HG02588 (cell line): Measurements from ENCODE around the gene GFPT2.
A peak's percentile ranks its signal among the peaks of the same experiment; 100 is the strongest.

Source experiments
- ATAC-seq: cut with Tn5 transposase; IDR thresholded peaks from one replicate; pipeline ENCODE4 v1.9.1; 2021; ENCODE audit warnings: mild to moderate bottlenecking, moderate library complexity; ENCODE audit not compliant: unreplicated experiment

The GFPT2 gene

GRCh38 chr5:180353048-180353979 is at the start of gene GFPT2:
GFPT2 (minus strand) TSS chr5:180353336; CDS start chr5:180353217, 119 bp downstream.
- peak; percentile 81 for ATAC-seq

- no peak for ATAC-seq
Observed at GRCh38 chr5:180402716-180403115, 49.6 kb upstream of the GFPT2 start.

GRCh38 chr5:180401229-180401907 is 48.2 kb upstream of the GFPT2 start:
- no peak for ATAC-seq

GRCh38 chr5:180400416-180400815 is 47.3 kb upstream of the GFPT2 start:
- no peak for ATAC-seq

- no peak for ATAC-seq
Observed at GRCh38 chr5:180399401-180400215, 46.5 kb upstream of the GFPT2 start.

GRCh38 chr5:180396926-180397325 is 43.8 kb upstream of the GFPT2 start:
- ATAC-seq = no peak

GRCh38 chr5:180395540-180396274 is 42.6 kb upstream of the GFPT2 start:
- ATAC-seq = no peak

GRCh38 chr5:180394031-180394636 is 41.0 kb upstream of the GFPT2 start:
- ATAC-seq = no peak

GRCh38 chr5:180391276-180391675 is 38.1 kb upstream of the GFPT2 start:
- no peak for ATAC-seq

- ATAC-seq = no peak
Observed at GRCh38 chr5:180390441-180391190, 37.5 kb upstream of the GFPT2 start.

GRCh38 chr5:180389252-180390101 is 36.3 kb upstream of the GFPT2 start:
- no peak for ATAC-seq

GRCh38 chr5:180387798-180388197 is 34.7 kb upstream of the GFPT2 start:
- no peak for ATAC-seq

- no peak for ATAC-seq
Observed at GRCh38 chr5:180382926-180383325, 29.8 kb upstream of the GFPT2 start.

- no peak for ATAC-seq
Observed at GRCh38 chr5:180381851-180382480, 28.8 kb upstream of the GFPT2 start.

GRCh38 chr5:180381428-180381827 is 28.3 kb upstream of the GFPT2 start:
- no peak for ATAC-seq

- ATAC-seq = no peak
Observed at GRCh38 chr5:180380856-180381255, 27.7 kb upstream of the GFPT2 start.

GRCh38 chr5:180380441-180380840 is 27.3 kb upstream of the GFPT2 start:
- ATAC-seq = no peak
